Lower leg skin (tissue), 4 donors: ENCODE data around the gene NUDT1. TPM values are rescaled to one million over a fixed set of nuclear protein-coding genes. Genes with fewer than 3 reads are reported as not detected.
"Not testable (repeated sequence)": the region's sequence is repeated elsewhere in the genome, so short reads cannot be mapped to it uniquely, and the experiment has no call there.

Experiments used
- DNase-seq, 2 donors: peaks; one replicate each; pipeline ENCODE4 v3.0.0-alpha.2; 2019; ENCODE audit warnings: low spot score in 2 of 2
- H3K4me3 ChIP-seq: fragments of 200-600 bp; sonication (generic); 2 replicates; pipeline ENCODE4 v1.5.1; 2017; ENCODE audit warnings: mild to moderate bottlenecking, low read depth; ENCODE audit not compliant: poor library complexity, severe bottlenecking
- CTCF ChIP-seq, 3 donors: fragments of 450-650 bp; IDR thresholded peaks; one replicate each; pipeline ENCODE4 v1.5.1; 2016; ENCODE audit warnings: antibody characterized with exemption in 3 of 3, mild to moderate bottlenecking in 3 of 3, moderate library complexity in 2 of 3
- POLR2A ChIP-seq, 2 donors: fragments of 450-650 bp; IDR thresholded peaks; one replicate each; pipeline ENCODE4 v1.6.1; 2016 to 2017; ENCODE audit warnings: antibody characterized with exemption in 2 of 2, mild to moderate bottlenecking in 1 of 2, moderate library complexity in 1 of 2
- WGBS, 2 donors: methylation state at CpG; one replicate each; pipeline ENCODE4 v1.1.5; 2018; 5-methylcytosine and 5-hydroxymethylcytosine counted together
- intact Hi-C: fragments of 100-400 bp; cut with DNase I; formaldehyde crosslinking; loops from one replicate; pipeline ENCODE4 v1.15.0; 2023; ENCODE audit warnings: low total_unique reads
- total RNA-seq, 4 donors: library from RNA; depleted of rRNA; stranded (reverse); fragments of >200 nt; gene quantifications; one replicate each; pipeline ENCODE4 v1.1.0, GENCODE V29; 2016

NUDT1 gene
- total RNA-seq, 4 donors from 2014 or later = 33.2 to 43.1 (median 35.8) TPM

DNA sequence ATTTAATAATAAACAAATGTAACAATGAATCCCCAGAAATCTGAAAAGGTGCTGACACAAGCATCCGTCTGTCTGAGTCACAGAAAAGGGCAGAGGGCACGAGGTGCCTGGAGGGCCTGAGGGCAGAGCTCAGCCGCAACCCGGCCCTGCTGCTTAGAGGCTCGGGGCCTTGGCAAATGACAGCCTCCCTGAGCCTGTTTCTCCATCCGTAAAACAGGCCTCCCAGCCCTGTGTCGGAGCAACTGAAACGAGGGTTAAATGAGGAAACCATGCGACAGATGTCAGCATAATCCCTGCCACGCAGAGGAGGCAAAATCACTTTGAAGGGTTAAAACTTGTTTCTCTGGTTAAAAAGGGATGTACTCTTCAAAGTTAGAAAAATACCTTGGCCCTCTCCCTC lies 24.9 kb downstream of the NUDT1 start:
- TF ChIP-seq POLR2A (IDR thresholded peaks at IDR 0.05) (no peak), CTCF (IDR thresholded peaks at IDR 0.05) (no peak)
- no peak overlapping the region for H3K4me3 ChIP-seq
- DNase-seq = no peak
- intact Hi-C loops = no loop called here
- WGBS, 2 donors = 40 to 53% methylated on average over 10 of the region's 10 CpGs

GRCh38 chr7:2269089-2269990 lies 27.3 kb downstream of the NUDT1 start:
- intact Hi-C loops, H3K4me3 ChIP-seq, DNase-seq: not testable (repeated sequence)
- WGBS, 2 donors = 53 to 55% methylated on average over 15 to 17 of the region's 18 CpGs

- DNase-seq = no peak
- TF ChIP-seq POLR2A (IDR thresholded peaks at IDR 0.05) = no peak
- TF ChIP-seq CTCF (IDR thresholded peaks at IDR 0.05) = no peak
- 81 to 83% methylated on average over 10 of the region's 10 CpGs for WGBS, 2 donors
- H3K4me3 ChIP-seq = no peak overlapping the region
- intact Hi-C loops = no loop called here
These were observed 28.0 kb downstream of the NUDT1 start for GRCh38 chr7:2269991-2270460.

- no peak for TF ChIP-seq CTCF (IDR thresholded peaks at IDR 0.05)
- TF ChIP-seq POLR2A (IDR thresholded peaks at IDR 0.05) = no peak
- intact Hi-C loops = no loop called here
- WGBS, 2 donors = 76 to 87% methylated on average over 8 of the region's 8 CpGs
- no peak for DNase-seq
- no peak overlapping the region for H3K4me3 ChIP-seq
These were observed 28.5 kb downstream of the NUDT1 start for GRCh38 chr7:2270495-2270894.

DNA sequence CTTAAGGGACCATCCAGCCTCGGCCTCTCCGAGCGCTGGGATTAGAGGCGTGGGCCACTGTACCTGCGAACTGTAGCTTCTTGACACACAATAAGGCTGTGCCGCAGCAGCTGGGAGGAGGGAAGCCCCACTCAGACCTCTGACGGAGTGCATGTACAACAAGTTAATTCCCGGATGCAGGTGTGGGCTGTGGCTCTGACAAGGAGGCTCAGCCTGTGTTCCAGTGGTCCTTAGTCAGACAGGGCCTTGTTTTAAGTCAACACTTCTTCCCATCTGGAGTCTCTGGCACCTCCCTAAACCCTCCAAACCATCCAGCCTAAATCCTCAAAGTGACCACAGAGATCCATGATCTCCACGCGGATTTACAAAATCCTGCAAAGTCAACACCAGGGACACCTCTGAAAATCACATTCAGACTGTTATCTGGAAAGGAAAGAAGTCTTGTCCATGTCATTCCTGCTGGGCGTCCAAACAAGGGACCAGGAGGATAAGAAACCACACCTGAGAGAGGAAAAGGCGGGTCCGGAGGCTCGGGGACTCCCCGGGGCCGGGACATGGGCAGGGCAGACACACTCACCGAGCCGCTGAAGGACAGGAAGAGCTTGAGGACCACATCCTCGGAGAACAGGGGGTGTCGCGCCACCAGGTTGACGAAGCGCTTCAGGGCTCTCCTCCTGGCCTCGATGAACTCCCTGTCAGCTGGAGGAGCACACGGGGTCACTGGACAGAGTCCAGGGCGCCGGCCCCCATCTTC lies 29.4 kb downstream of the NUDT1 start:
- 86 to 87% methylated on average over 24 to 27 of the region's 27 CpGs for WGBS, 2 donors
- TF ChIP-seq CTCF (IDR thresholded peaks at IDR 0.05) = no peak
- TF ChIP-seq POLR2A (IDR thresholded peaks at IDR 0.05) = no peak
- intact Hi-C loops = no loop called here
- no peak overlapping the region for H3K4me3 ChIP-seq
- DNase-seq = no peak

DNA sequence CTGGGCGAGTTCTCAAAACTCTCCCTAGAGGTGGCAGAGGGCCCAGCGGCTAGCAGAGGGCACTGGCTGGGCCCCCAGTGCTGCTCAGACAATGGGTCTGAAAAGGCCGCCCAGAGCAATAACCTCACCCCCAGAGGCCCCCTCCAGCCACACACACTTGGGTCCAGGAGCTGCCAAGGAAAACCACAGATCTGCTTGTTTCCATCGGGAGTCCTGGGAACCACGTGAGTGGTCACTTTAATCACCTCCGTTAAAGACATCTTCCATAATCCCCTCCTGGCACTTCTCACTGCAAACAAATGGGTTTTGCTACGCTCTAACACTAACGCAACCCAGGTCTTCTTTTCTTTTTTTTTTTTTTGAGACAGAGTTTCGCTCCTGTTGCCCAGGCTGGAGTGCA lies 30.0 kb downstream of the NUDT1 start:
- intact Hi-C loops = no loop called here
- WGBS, 2 donors = 86 to 93% methylated on average over 9 of the region's 9 CpGs
- DNase-seq = no peak
- TF ChIP-seq POLR2A (IDR thresholded peaks at IDR 0.05) (no peak), CTCF (IDR thresholded peaks at IDR 0.05) (no peak)
- no peak overlapping the region for H3K4me3 ChIP-seq
